GM23248 (cell line): ENCODE data around the gene NCOA7. TPM values are rescaled to one million over a fixed set of nuclear protein-coding genes. Genes with fewer than 3 reads are reported as not detected.

ENCODE experiments used
- DNase-seq: peaks from one replicate; pipeline ENCODE4 v3.0.0-alpha.2; 2015
- H2AFZ ChIP-seq: fragments of 200-600 bp; sonication (generic); 2 replicates; pipeline ENCODE4 v1.6.1; 2016; ENCODE audit warnings: antibody characterized with exemption
- H3F3A ChIP-seq: fragments of 200-600 bp; sonication (generic); 2 replicates; pipeline ENCODE4 v1.6.1; 2016; ENCODE audit warnings: mild to moderate bottlenecking, antibody characterized with exemption, mixed run types; ENCODE audit not compliant: insufficient read depth
- H3K27ac ChIP-seq: fragments of 200-600 bp; sonication (generic); 2 replicates; pipeline ENCODE4 v1.5.1; 2016; ENCODE audit warnings: mild to moderate bottlenecking
- H3K27me3 ChIP-seq: fragments of 200-600 bp; sonication (generic); replicated peaks from 2 replicates; pipeline ENCODE4 v1.6.1; 2016; ENCODE audit warnings: mild to moderate bottlenecking; ENCODE audit not compliant: insufficient read depth
- H3K36me3 ChIP-seq: fragments of 200-600 bp; sonication (generic); 2 replicates; pipeline ENCODE4 v1.6.1; 2016; ENCODE audit warnings: low read depth, mild to moderate bottlenecking
- H3K4me1 ChIP-seq: fragments of 200-600 bp; sonication (generic); 2 replicates; pipeline ENCODE4 v1.6.1; 2016; ENCODE audit warnings: mild to moderate bottlenecking; ENCODE audit not compliant: insufficient read depth
- H3K4me2 ChIP-seq: fragments of 200-600 bp; sonication (generic); one replicate; pipeline ENCODE4 v1.6.1; 2016; ENCODE audit warnings: mild to moderate bottlenecking; ENCODE audit not compliant: unreplicated experiment
- H3K4me3 ChIP-seq: fragments of 200-600 bp; sonication (generic); 2 replicates; pipeline ENCODE4 v1.5.1; 2016; ENCODE audit warnings: mild to moderate bottlenecking
- H3K79me2 ChIP-seq: fragments of 200-600 bp; sonication (generic); 2 replicates; pipeline ENCODE4 v1.6.1; 2016; ENCODE audit warnings: mild to moderate bottlenecking; ENCODE audit not compliant: insufficient read depth
- H3K9ac ChIP-seq: fragments of 200-600 bp; sonication (generic); 2 replicates; pipeline ENCODE4 v1.6.1; 2016; ENCODE audit warnings: mild to moderate bottlenecking
- H3K9me2 ChIP-seq: fragments of 200-600 bp; sonication (generic); 2 replicates; pipeline ENCODE4 v1.6.1; 2016; ENCODE audit warnings: mixed run types, mild to moderate bottlenecking, moderate library complexity; ENCODE audit not compliant: insufficient read depth
- H3K9me3 ChIP-seq: fragments of 200-600 bp; sonication (generic); one replicate; pipeline ENCODE4 v1.6.1; 2017; ENCODE audit warnings: low read depth
- H4K20me1 ChIP-seq: fragments of 200-600 bp; sonication (generic); 2 replicates; pipeline ENCODE4 v1.6.0; 2016; ENCODE audit not compliant: insufficient read depth
- EZH2 ChIP-seq: fragments of 200-600 bp; sonication (generic); IDR thresholded peaks from 2 replicates; pipeline ENCODE4 v1.6.1; 2018; ENCODE audit warnings: antibody characterized with exemption, mild to moderate bottlenecking; ENCODE audit not compliant: insufficient read depth, poor library complexity, severe bottlenecking
- EZH2phosphoT487 ChIP-seq: fragments of 200-600 bp; sonication (generic); IDR thresholded peaks from 2 replicates; pipeline ENCODE4 v1.6.1; 2018; ENCODE audit warnings: antibody characterized with exemption, moderate library complexity, mild to moderate bottlenecking, low read depth; ENCODE audit not compliant: insufficient read depth
- WGBS, 2 experiments: methylation state at CpG; one replicate each; pipeline ENCODE4 v1.1.6; 2015 to 2017; ENCODE audit warnings: low lambda C conversion rate in 2 of 2, low coverage in 1 of 2; ENCODE audit errors: missing lambda C conversion rate in 2 of 2; 5-methylcytosine and 5-hydroxymethylcytosine counted together
- in situ Hi-C: fragments of 300-500 bp; cut with MboI; formaldehyde crosslinking; loops from 2 replicates; pipeline ENCODE4 v1.15.0; 2020
- polyA plus RNA-seq: library from polyadenylated mRNA; unstranded; fragments of >200 nt; fragmentation: Nextera tagmentation; extraction: Ambion mirVana; gene quantifications from 2 replicates; pipeline ENCODE4 v1.2.1, GENCODE V29; 2016
- total RNA-seq: library from RNA; depleted of rRNA; stranded (reverse); fragments of >200 nt; shearing (Covaris generic); gene quantifications from 2 replicates; pipeline ENCODE4 v1.2.3, GENCODE V29; 2014

NCOA7 gene
- total and polyA plus RNA-seq, 2 experiments from 2014 or later, result 9.5 to 10.2 TPM

GRCh38 chr6:125868678-125869395 is 78.1 kb downstream of the NCOA7 start:
- H3K27me3 ChIP-seq, result no peaks in the 10 kb centered on the region
- in situ Hi-C loops, result no loop called here
- H3F3A ChIP-seq, result peaks cover 16% of the 10 kb centered on the region
- H3K4me2 ChIP-seq, result peak overlapping the region; percentile 9
- no peaks in the 10 kb centered on the region for H3K79me2 ChIP-seq
- no peaks in the 10 kb centered on the region for H3K9me2 ChIP-seq
- 41 to 42% methylated on average over 5 of the region's 5 CpGs for WGBS, 2 experiments
- H3K9ac ChIP-seq, result no peak overlapping the region
- TF ChIP-seq EZH2phosphoT487, result no peak
- TF ChIP-seq EZH2, result no peak
- DNase-seq, result peak; percentile 4
- H3K27ac ChIP-seq, result peak overlapping the region; percentile 55; the same call in 1 of the 2 replicates
- H3K36me3 ChIP-seq, result no peaks in the 10 kb centered on the region
- no peak overlapping the region for H3K4me3 ChIP-seq
- peaks cover 18% of the 10 kb centered on the region for H3K4me1 ChIP-seq
- H4K20me1 ChIP-seq, result no peaks in the 10 kb centered on the region
- H3K9me3 ChIP-seq, result no peaks in the 10 kb centered on the region
- H2AFZ ChIP-seq, result no peak overlapping the region

DNA sequence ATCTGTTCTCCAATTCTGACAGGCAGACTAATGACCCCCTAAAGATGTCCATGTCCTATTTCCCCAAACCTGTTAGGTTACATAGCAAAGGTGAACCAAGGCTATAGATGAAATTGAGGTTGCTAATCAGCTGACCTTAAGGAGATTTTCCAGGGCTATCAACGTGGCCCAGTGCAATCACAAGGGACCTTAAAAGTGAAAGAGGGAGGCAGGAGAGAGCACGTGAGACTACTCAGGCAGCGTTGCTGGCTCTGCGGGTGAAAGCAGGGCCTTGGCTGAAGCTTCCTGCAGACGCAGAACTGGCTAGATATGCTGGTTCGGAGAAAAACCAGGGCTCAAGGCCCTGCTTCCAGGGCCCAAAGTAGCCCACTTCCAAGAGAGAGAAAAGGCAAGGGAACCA is 78.7 kb downstream of the NCOA7 start:
- no peaks in the 10 kb centered on the region for H3K27me3 ChIP-seq
- no peak overlapping the region for H3K27ac ChIP-seq
- no peak for TF ChIP-seq EZH2phosphoT487
- no peak for TF ChIP-seq EZH2
- no peak overlapping the region for H3K9ac ChIP-seq
- no peak for DNase-seq
- no peaks in the 10 kb centered on the region for H3K9me3 ChIP-seq
- no peaks in the 10 kb centered on the region for H3K36me3 ChIP-seq
- no peaks in the 10 kb centered on the region for H3K9me2 ChIP-seq
- WGBS, 2 experiments, result 98 to 99% methylated on average over 6 of the region's 6 CpGs
- H3K4me1 ChIP-seq, result peaks cover 18% of the 10 kb centered on the region
- H2AFZ ChIP-seq, result no peak overlapping the region
- no peak overlapping the region for H3K4me2 ChIP-seq
- H4K20me1 ChIP-seq, result no peaks in the 10 kb centered on the region
- H3K4me3 ChIP-seq, result no peak overlapping the region
- H3K79me2 ChIP-seq, result no peaks in the 10 kb centered on the region
- H3F3A ChIP-seq, result peaks cover 16% of the 10 kb centered on the region
- in situ Hi-C loops, result no loop called here

DNA sequence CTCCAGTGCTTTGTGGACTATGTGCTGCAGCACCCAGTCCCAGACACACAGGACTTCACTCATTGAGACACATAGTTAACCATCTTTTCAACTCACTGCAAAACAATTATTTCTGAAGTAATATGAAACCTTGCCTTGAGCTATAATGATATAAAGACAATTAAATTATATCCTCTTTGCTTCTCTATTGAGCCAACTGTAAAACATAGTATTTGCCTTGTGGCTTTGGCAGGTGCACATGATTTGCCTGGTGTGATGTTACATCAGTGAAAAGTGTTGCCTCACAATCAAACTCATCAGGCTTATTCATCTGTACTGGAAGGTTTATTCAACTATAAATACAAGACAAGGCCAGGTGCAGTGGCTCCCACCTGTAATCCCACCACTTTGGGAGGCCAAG is 80.6 kb downstream of the NCOA7 start:
- Histone ChIP-seq H3K79me2 (no peaks in the 10 kb centered on the region), H3K4me2 (no peak overlapping the region), H3K27ac (no peak overlapping the region), H3K36me3 (0 out of 2 replicates have a peak, but pooled peaks cover 7% of the 10 kb centered on the region), H2AFZ (no peak overlapping the region), H3K27me3 (no peaks in the 10 kb centered on the region), H4K20me1 (no peaks in the 10 kb centered on the region), H3K9me3 (no peaks in the 10 kb centered on the region), H3K4me3 (no peak overlapping the region), H3F3A (peaks cover 16% of the 10 kb centered on the region), H3K9ac (no peak overlapping the region), H3K9me2 (no peaks in the 10 kb centered on the region), H3K4me1 (peaks cover 18% of the 10 kb centered on the region)
- DNase-seq, result no peak
- TF ChIP-seq EZH2phosphoT487, result no peak
- in situ Hi-C loops, result no loop called here

GRCh38 chr6:125872259-125872921 is 81.6 kb downstream of the NCOA7 start:
- WGBS, 2 experiments, result 82 to 84% methylated on average over 5 of the region's 5 CpGs
- DNase-seq, result no peak
- in situ Hi-C loops, result no loop called here

More at GRCh38 chr6:125872259-125872921, 81.6 kb downstream of the NCOA7 start:
- TF ChIP-seq EZH2 (no peak), EZH2phosphoT487 (no peak)
- Histone ChIP-seq H3K79me2 (no peaks in the 10 kb centered on the region), H3K27ac (no peak overlapping the region), H3K9ac (no peak overlapping the region), H4K20me1 (no peaks in the 10 kb centered on the region), H3K9me2 (no peaks in the 10 kb centered on the region), H3K36me3 (0 out of 2 replicates have a peak, but pooled peaks cover 7% of the 10 kb centered on the region), H3K4me1 (peaks cover 13% of the 10 kb centered on the region), H3K9me3 (no peaks in the 10 kb centered on the region), H3K4me2 (no peak overlapping the region), H3F3A (peaks cover 12% of the 10 kb centered on the region), H3K4me3 (no peak overlapping the region), H3K27me3 (no peaks in the 10 kb centered on the region), H2AFZ (no peak overlapping the region)
